GM18526 (cell line): ENCODE results near the gene TPD52L1.

ENCODE experiments used
- POLR2A ChIP-seq: IDR thresholded peaks from 3 replicates; pipeline ENCODE4 v1.6.1; 2011; ENCODE audit not compliant: insufficient read length; ENCODE audit errors: extremely low read depth

TPD52L1 gene

GRCh38 chr6:125258651-125259353, 105.2 kb downstream of the TPD52L1 start:
- no peak for TF ChIP-seq POLR2A

GRCh38 chr6:125259354-125259736, 105.8 kb downstream of the TPD52L1 start:
- TF ChIP-seq POLR2A, result no peak

GRCh38 chr6:125262016-125263013, 108.7 kb downstream of the TPD52L1 start:
- TF ChIP-seq POLR2A, result no peak

- TF ChIP-seq POLR2A, result no peak
Observed at GRCh38 chr6:125264476-125264875, 110.9 kb downstream of the TPD52L1 start.

- no peak for TF ChIP-seq POLR2A
Observed at GRCh38 chr6:125267806-125268523, 114.4 kb downstream of the TPD52L1 start.

- no peak for TF ChIP-seq POLR2A
Observed at GRCh38 chr6:125268765-125269164, 115.2 kb downstream of the TPD52L1 start.

GRCh38 chr6:125269328-125269985, 115.9 kb downstream of the TPD52L1 start:
- TF ChIP-seq POLR2A, result no peak

- TF ChIP-seq POLR2A, result no peak
Observed at GRCh38 chr6:125270380-125270779, 116.8 kb downstream of the TPD52L1 start.

GRCh38 chr6:125271486-125272159, 118.0 kb downstream of the TPD52L1 start:
- TF ChIP-seq POLR2A, result no peak

- no peak for TF ChIP-seq POLR2A
Observed at GRCh38 chr6:125273251-125273650, 119.7 kb downstream of the TPD52L1 start.

- no peak for TF ChIP-seq POLR2A
Observed at GRCh38 chr6:125273965-125274364, 120.4 kb downstream of the TPD52L1 start.

- TF ChIP-seq POLR2A, result no peak
Observed at GRCh38 chr6:125274935-125275334, 121.4 kb downstream of the TPD52L1 start.

- TF ChIP-seq POLR2A, result no peak
Observed at GRCh38 chr6:125275779-125276178, 122.2 kb downstream of the TPD52L1 start.

- TF ChIP-seq POLR2A, result no peak
Observed at GRCh38 chr6:125277838-125278237, 124.3 kb downstream of the TPD52L1 start.

- no peak for TF ChIP-seq POLR2A
Observed at GRCh38 chr6:125279961-125280360, 126.4 kb downstream of the TPD52L1 start.

GRCh38 chr6:125285353-125285752, 131.8 kb downstream of the TPD52L1 start:
- no peak for TF ChIP-seq POLR2A
